Stimulated activated CD8-positive, alpha-beta memory T cell treated with anti-CD3 and anti-CD28 coated beads, Interleukin-2, amount 100 ng/mL, for 48 hours (primary cell): ENCODE data around the gene GPR21.

Experiments
- DNase-seq, 2 donors: peaks; one replicate each; pipeline ENCODE4 v3.0.0-alpha.2; 2020; ENCODE audit warnings: low read depth in 2 of 2

The GPR21 gene

GRCh38 chr9:123033864-123034601 lies 566 bp downstream of the GPR21 start:
- no peak for DNase-seq

DNA sequence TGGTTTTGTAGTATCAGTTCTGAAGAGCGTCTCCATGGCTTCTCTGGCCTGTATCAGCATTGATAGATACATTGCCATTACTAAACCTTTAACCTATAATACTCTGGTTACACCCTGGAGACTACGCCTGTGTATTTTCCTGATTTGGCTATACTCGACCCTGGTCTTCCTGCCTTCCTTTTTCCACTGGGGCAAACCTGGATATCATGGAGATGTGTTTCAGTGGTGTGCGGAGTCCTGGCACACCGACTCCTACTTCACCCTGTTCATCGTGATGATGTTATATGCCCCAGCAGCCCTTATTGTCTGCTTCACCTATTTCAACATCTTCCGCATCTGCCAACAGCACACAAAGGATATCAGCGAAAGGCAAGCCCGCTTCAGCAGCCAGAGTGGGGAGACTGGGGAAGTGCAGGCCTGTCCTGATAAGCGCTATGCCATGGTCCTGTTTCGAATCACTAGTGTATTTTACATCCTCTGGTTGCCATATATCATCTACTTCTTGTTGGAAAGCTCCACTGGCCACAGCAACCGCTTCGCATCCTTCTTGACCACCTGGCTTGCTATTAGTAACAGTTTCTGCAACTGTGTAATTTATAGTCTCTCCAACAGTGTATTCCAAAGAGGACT lies 1.5 kb downstream of the GPR21 start:
- DNase-seq = no peak

GRCh38 chr9:123035791-123036190 lies 2.3 kb downstream of the GPR21 start:
- DNase-seq = no peak

DNA sequence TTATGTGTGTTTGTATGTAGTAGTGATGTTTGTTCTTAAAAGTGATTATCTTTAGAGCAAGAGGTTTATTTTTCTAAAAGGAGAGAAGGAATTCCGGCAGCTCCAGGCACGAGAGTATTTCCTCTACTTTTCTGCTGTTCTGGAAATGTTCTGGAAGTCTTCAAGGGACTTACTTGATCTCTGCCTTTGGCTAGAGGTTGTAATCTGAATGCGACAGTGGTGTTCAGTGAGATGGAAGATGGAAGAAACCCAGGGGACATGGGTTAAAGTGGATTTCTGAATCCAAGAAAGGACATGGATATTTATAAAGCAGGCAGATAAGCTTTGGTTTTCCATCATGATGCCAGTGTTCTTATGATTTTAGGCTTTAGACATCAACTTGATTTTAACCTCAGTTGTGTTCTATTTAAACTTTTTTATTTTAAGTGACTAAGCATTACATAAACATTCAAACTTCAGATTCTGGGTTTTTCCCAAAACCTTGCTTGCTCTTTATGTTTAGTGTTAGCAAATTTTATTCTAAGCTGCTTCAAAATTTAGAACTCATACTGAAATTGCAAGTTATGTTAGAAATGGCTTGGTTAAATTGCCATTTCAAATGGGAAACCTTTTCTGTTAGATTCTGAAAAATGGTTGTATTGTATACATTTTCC lies 3.6 kb downstream of the GPR21 start:
- no peak for DNase-seq

DNA sequence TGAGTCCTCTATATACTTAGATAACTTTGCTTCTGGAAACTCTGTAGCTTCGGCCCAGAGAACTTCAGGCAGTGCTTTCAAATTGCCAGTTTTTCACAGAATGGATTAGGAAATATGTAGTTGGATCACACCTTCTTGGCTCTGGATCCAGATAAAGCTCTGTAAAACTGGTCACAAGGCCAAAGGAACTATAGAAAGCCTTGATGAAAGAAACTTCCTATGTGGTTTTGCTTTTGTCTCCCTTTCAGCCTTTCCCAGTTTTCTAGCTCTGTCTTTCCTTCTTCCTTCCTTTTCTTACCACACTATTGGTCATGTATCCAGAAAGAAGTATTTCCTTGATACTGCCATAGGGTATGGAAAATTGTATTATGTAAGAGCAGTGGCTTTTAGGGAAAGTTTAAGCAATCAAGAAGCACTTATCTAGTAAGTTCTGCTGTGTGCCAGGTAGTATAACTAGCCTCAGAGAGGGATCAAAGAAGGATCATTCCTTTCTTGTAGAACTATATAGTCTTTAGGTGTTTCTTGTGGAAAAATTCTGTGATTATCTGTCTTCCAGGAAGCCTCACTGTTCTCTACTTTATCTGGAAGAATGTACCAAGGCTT lies 6.3 kb downstream of the GPR21 start:
- no peak for DNase-seq

DNA sequence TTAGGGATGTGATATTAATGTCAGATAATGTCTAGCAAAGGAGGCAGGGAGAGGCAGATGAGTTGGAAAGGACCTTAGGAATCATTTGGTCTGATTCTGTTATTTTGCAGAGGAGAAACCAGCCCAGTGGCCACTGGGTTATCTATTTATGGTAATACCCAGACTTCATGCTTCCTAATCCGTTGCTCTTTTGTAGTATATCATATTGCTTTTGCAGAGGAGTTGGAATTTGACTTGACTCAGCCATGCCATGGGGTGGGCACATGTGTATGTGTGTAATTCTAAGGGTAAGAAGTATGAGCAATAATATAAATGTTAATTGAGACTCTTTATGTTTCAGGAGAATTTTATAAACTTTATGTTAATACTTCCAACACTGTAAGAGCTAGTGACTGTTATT lies 7.3 kb downstream of the GPR21 start:
- no peak for DNase-seq

DNA sequence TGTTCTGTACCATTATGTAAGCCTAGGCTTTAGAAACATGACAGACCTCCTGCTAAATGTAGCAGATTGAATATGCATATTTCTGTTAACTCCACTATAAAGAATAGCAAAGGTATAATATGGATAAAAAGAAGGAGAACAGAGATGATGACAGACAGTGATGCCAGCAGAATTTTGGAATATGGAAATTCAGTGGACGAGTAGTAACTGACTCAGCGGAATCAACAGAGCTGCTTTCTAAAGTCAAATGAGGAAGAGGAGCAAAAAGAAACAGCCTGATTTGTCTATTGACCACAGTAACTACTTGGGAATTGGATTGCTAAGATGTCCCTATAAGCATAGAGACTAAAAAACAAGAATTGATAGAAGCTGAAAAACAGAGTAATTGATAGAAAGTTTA lies 8.0 kb downstream of the GPR21 start:
- no peak for DNase-seq

- DNase-seq = no peak
These were observed 9.8 kb downstream of the GPR21 start for GRCh38 chr9:123043081-123043939.

DNA sequence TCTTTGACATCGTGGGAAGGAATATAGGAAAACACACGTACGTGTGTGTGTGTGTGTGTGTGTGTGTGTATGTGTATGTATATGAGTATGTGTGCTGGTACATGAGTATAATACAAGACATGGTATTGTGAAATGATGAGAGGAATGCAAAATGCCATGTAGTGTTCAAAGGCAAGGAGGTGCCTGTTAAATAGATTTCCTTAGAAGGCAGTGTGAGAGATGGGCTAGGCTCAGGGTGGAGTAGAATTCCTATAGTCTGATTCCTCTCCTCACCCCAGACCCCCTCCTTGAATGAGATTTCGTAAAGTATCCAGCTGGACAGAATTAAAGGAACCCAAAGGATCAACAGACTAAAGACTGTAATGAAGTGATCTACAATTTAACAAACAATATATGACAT lies 11.1 kb downstream of the GPR21 start:
- DNase-seq = no peak

GRCh38 chr9:123046406-123047195 lies 13.1 kb downstream of the GPR21 start:
- DNase-seq = no peak

DNA sequence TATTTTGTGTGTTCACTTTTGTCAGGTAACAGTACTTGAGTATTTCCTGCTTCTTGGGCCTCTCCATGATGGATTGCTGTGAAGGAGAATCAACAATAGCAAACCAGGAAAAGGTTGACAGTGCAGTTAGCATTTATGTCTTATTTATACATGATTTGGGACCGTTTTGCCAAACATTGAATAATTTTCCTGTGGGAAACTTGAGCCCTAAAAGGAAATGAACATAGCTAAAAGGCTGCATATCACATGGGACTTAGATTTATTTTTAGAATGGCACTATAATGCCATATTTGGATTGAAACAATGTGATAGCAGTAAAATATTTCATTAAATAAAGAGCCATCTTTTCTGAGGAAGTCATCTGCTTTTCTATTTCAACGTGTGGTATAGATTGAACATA lies 15.3 kb downstream of the GPR21 start:
- no peak for DNase-seq

DNA sequence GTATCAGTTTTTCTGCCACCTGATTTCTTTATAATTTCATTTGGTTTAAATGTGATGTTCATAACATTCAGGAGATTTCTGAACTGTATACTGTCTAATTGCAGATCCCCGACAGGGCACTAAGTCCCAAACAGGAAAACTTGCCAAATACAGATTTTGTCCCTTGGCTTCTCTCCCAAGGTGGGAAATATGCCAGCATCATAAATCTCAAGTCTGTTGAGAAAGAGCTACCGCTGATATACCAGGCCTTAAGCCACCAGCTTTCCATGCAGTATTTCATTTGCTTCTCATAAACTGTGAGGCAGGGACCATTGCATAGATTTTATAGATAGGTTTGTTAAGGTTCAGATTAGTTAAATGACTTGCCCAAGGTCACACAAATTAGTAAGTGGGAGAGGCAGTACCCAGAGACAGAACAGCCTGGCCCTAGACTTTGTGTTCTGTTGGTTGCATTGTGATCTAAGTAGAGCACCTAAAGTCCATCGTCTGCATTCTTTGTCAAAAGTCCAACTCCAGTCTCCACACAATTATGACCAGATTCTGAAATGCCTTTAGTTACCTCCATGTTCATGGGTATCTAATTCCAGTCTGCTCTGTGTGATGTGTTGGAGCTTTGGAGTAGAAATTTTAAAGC lies 16.2 kb downstream of the GPR21 start:
- no peak for DNase-seq

- DNase-seq = no peak
These were observed 19.6 kb downstream of the GPR21 start for GRCh38 chr9:123053046-123053445.

DNA sequence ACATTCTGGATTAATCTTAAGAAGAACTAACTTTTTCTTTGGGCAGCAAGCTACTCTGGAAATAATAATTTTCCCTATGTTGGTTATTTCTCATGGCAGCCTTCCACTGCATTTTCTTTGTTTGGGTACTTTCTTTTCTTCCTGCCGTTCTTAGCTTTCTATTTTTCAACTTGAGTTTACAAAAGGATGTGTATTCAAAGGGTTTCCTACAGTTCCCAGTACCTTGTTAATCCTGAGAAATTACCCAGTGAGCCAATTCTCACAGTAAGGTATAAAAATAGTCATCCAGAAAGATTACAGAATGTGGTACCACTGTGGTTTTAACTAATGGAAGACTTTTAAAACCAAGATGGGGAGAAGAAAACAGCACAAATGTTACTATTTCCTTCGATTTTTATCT lies 20.2 kb downstream of the GPR21 start:
- no peak for DNase-seq

- no peak for DNase-seq
These were observed 25.4 kb downstream of the GPR21 start for GRCh38 chr9:123058834-123059233.

DNA sequence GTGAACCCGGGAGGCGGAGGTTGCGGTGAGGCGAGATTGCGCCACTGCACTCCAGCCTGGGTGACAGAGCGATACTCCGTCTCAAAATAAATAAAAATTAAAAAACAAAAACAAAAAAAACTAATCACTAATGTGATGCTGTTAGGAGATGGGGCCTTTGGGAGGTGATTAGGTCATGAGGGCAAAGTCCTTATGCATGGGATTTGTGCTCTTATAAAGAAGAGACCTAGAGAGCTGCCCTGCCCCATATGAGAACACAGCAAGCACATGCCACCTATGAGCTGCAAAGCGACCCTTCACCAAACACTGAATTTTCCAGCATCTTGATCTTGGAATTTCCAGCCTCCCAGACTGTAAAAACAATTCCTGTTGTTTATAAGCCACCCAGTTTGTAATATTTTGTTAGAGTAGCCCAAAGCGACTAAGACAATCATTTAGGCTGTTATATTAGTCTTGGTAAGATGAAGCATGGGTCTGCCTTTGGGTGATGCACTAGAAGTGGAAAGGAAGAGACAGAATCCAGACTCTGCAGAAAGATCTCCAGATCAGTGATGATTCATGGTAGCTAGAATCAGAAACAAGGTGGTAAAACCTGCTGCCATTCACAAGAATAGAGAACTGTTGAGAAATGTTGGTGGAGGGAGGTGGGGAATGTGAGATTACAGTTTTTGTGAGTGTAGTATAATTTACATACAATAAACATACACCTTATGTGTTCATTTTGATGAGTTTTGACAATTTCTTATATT lies 26.2 kb downstream of the GPR21 start:
- DNase-seq = no peak

DNA sequence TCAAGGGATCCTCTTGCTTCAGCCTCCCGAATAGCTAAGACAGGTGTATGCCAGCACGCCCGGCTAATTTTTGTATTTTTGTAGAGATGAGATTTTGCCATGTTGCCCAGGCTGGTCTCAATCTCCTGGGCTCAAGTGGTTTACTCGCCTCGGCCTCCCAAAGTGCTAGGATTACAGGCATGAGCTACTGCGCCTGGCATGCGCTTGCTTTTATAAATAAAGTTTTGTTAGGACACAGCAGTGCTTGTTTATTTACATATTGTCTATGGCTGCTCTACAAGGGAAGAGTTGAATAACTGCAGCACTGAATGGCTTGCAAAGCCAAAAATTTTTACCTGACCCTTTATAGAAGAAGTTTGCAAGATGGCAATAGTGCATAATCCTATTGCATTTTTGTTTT lies 27.7 kb downstream of the GPR21 start:
- no peak for DNase-seq

DNA sequence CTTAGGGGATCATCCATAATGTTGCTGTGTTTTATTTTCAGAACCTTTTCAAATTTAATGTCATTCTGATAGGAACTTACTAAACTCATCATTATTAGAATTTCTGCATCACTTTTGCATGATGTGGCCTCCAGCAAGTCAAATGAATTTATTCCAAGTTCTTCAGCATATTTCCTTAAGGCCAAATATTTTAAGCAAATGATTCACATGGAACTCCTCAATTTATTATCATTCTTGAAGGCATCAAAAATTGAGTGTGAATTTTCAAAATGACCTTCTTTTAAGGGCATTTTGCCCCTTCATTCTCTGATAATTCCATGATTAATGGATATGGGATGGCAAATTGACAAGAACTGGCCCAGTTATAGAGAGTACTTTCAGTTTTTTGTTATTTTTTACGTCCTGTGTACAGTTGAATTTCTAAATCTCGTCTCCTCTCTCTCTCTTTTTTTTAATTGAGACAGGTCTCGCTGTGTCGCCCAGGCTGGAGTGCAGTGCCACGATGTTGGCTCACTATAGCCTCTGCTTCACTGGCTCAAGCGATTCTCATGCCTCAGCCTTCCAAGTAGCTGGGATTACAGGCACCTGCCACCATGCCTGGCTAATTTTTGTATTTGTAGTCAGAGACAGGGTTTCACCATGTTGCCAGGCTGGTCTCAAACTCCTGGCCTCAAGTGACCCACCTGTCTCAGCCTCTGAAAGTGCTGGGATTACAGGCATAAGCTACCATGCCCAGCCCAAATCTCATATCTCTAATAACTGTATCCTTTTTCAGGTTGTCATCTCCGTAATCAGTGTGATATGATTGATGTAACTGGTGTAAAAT lies 29.1 kb downstream of the GPR21 start:
- DNase-seq = no peak

DNA sequence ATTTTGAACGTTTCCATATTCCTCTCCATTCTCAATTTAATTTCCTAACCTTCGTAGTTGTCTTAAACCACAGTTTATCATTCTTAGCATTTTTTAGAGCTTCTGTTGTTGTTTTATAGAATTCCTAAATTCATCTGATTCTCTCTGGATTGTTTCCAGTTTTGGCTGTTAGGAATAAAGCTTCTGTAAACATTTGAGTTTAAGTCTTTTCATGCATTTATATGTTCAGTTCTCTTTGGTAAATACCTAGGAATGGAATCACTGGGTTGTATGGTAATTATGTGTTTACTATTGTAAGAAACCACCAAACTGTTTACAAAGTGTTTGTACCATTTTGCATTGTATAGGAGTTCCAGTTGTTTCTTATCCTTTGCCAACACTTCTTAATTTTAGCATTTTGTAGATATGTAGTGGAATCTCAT lies 29.7 kb downstream of the GPR21 start:
- DNase-seq = no peak
